ENCODE results near the gene NCEH1.

DNA sequence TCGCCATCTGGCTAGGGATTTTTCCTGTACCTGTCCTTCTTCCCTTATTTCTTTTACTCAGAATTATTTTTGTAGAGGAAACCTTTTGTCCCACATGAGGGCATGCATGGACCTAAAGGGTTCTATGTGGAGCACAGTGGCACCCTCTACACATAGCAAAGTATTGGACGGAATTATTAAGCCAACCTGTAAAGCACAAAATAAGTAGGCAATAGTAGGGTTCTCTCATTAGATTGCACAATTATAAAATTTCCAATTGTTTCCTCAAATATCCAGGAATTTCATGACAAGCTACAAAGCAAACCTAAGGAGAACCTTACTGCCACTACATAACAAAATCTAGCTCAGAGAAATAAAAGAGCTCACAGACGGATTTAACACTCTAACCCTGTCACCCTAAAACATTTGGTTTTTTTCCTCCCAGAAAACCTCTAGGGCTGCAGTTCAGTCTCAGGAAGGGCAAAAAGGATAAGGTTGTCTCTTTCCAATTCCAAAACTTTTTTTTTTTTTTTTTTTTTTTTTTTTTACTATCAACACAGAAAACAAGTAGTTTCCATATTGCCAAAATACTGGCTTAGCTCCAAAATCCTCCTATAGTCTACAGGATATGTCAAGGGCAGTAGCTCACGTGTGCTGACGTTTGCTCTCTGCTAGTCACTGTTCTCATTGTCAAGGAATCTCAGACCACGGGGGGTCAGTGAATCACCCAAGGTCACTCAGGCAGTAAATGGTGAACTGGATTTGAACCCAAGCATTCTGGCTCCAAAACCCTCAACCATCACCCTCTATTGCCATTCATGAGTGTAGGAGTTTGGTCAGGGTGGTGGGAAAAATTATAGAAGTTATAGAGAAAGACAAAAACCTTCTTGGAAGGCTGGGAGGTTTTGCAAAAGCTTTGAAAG lies 52.3 kb downstream of the NCEH1 start:
- no peak for TF ChIP-seq CTCF (IDR thresholded peaks at IDR 0.05 in 8 of 11, conservative IDR thresholded peaks at IDR 0.05 in 3 of 11)
- no peak for TF ChIP-seq POLR2A (IDR thresholded peaks at IDR 0.05)

Measured in spleen (tissue), 7 donors.